Lower lobe of right lung (tissue), 2 donors: ENCODE results near the gene NIPAL3. TPM values are rescaled to one million over a fixed set of nuclear protein-coding genes. Genes with fewer than 3 reads are reported as not detected.

ENCODE experiments used
- ATAC-seq, 2 donors: fragments of 200-7000 bp; cut with Tn5 transposase; one replicate each; pipeline ENCODE4 v1.9.1; 2020 to 2022; ENCODE audit warnings: mild to moderate bottlenecking in 2 of 2, moderate library complexity in 2 of 2
- DNase-seq: peaks from one replicate; pipeline ENCODE4 v3.0.0-alpha.2; 2020
- H3K27ac ChIP-seq: fragments of 200-600 bp; one replicate; pipeline ENCODE4 v1.8.0; 2022
- H3K27me3 ChIP-seq: fragments of 200-600 bp; one replicate; pipeline ENCODE4 v1.8.0; 2022; ENCODE audit warnings: low read depth
- H3K36me3 ChIP-seq: fragments of 200-600 bp; one replicate; pipeline ENCODE4 v1.8.0; 2022; ENCODE audit warnings: mild to moderate bottlenecking
- H3K4me1 ChIP-seq: fragments of 200-600 bp; one replicate; pipeline ENCODE4 v1.8.0; 2022
- H3K4me3 ChIP-seq: fragments of 200-600 bp; one replicate; pipeline ENCODE4 v1.8.0; 2022; ENCODE audit warnings: mild to moderate bottlenecking
- H3K9me3 ChIP-seq: fragments of 200-600 bp; one replicate; pipeline ENCODE4 v1.8.0; 2022
- CTCF ChIP-seq: fragments of 200-600 bp; IDR thresholded peaks from one replicate; pipeline ENCODE4 v1.8.0; 2022; ENCODE audit warnings: antibody characterized with exemption, mild to moderate bottlenecking
- intact Hi-C: fragments of 100-400 bp; cut with DNase I; formaldehyde crosslinking; loops from one replicate; pipeline ENCODE4 v1.11.0; 2022
- total RNA-seq: library from RNA; stranded (reverse); fragmentation: NEBNext Ultra II Directional; extraction: Animal tissue kit (Norgen Biotek cat#: 25700); gene quantifications from one replicate; pipeline ENCODE4 v1.2.1, GENCODE V29; 2021
- donor health status: DM: no; HTN: yes; CAD: no; lungs with severe emphysema.

The NIPAL3 gene
- total RNA-seq, 1 donor from 2014 or later: 38.0 TPM

- H3K9me3 ChIP-seq: no peaks in the 10 kb centered on the region
- ATAC-seq: no peak
- TF ChIP-seq CTCF: no peak
- no peak overlapping the region for H3K4me3 ChIP-seq
- intact Hi-C loops: no loop called here
- H3K27ac ChIP-seq: no peak overlapping the region
- H3K36me3 ChIP-seq: peaks cover 64% of the 10 kb centered on the region
- H3K27me3 ChIP-seq: no peaks in the 10 kb centered on the region
- H3K4me1 ChIP-seq: no peaks in the 10 kb centered on the region
- no peak for DNase-seq
Measured at GRCh38 chr1:24463776-24464735, 48.5 kb downstream of the NIPAL3 start.

- ATAC-seq: no peak
- Histone ChIP-seq H3K4me1 (no peaks in the 10 kb centered on the region), H3K36me3 (peaks cover 62% of the 10 kb centered on the region), H3K27ac (no peak overlapping the region), H3K9me3 (no peaks in the 10 kb centered on the region), H3K27me3 (no peaks in the 10 kb centered on the region), H3K4me3 (no peak overlapping the region)
- intact Hi-C loops: no loop called here
- no peak for TF ChIP-seq CTCF
- DNase-seq: no peak
Measured at GRCh38 chr1:24465099-24465498, 49.5 kb downstream of the NIPAL3 start.

- intact Hi-C loops: no loop called here
- Histone ChIP-seq H3K36me3 (peaks cover 58% of the 10 kb centered on the region), H3K4me3 (no peak overlapping the region), H3K4me1 (no peaks in the 10 kb centered on the region), H3K27ac (no peak overlapping the region), H3K27me3 (no peaks in the 10 kb centered on the region), H3K9me3 (no peaks in the 10 kb centered on the region)
- DNase-seq (no peak), ATAC-seq (peak in 1 of 2 donors; percentile 18)
- no peak for TF ChIP-seq CTCF
Measured at GRCh38 chr1:24465638-24466037, 50.0 kb downstream of the NIPAL3 start.

GRCh38 chr1:24468685-24469316 is 53.2 kb downstream of the NIPAL3 start:
- H3K9me3 ChIP-seq: no peaks in the 10 kb centered on the region
- no peak overlapping the region for H3K27ac ChIP-seq
- no peak for TF ChIP-seq CTCF
- intact Hi-C loops: no loop called here
- H3K27me3 ChIP-seq: no peaks in the 10 kb centered on the region
- H3K36me3 ChIP-seq: peaks cover 32% of the 10 kb centered on the region
- ATAC-seq: no peak
- no peak for DNase-seq
- no peaks in the 10 kb centered on the region for H3K4me1 ChIP-seq
- H3K4me3 ChIP-seq: no peak overlapping the region

- Histone ChIP-seq H3K4me1 (no peaks in the 10 kb centered on the region), H3K4me3 (no peak overlapping the region), H3K27ac (no peak overlapping the region), H3K9me3 (no peaks in the 10 kb centered on the region), H3K27me3 (no peaks in the 10 kb centered on the region), H3K36me3 (peaks cover 19% of the 10 kb centered on the region)
- ATAC-seq: no peak
- DNase-seq: no peak
- intact Hi-C loops: no loop called here
- no peak for TF ChIP-seq CTCF
Measured at GRCh38 chr1:24470592-24470991, 55.0 kb downstream of the NIPAL3 start.
